HEK293 (cell line): ENCODE measurements around the gene MAGI1.

Experiments used
- BCL11A ChIP-seq: fragments of 450-650 bp; formaldehyde crosslinking; IDR thresholded peaks from 2 replicates; pipeline ENCODE4 v1.5.1; 2016; ENCODE audit warnings: low read depth, missing biosample characterization, missing genetic modification characterization
- KLF16 ChIP-seq: fragments of 450-650 bp; formaldehyde crosslinking; IDR thresholded peaks from 2 replicates; pipeline ENCODE4 v1.5.1; 2017; ENCODE audit warnings: missing biosample characterization, missing genetic modification characterization
- ZBTB8A ChIP-seq: fragments of 450-650 bp; formaldehyde crosslinking; IDR thresholded peaks from 2 replicates; pipeline ENCODE4 v1.5.1; 2016; ENCODE audit warnings: missing biosample characterization, missing genetic modification characterization
- ZEB2 ChIP-seq: fragments of 450-650 bp; formaldehyde crosslinking; IDR thresholded peaks from 2 replicates; pipeline ENCODE4 v1.5.1; 2016; ENCODE audit warnings: missing biosample characterization, missing genetic modification characterization
- ZFP3 ChIP-seq: fragments of 450-650 bp; formaldehyde crosslinking; IDR thresholded peaks from 2 replicates; pipeline ENCODE4 v1.5.1; 2016; ENCODE audit warnings: low read depth, missing biosample characterization, missing genetic modification characterization
- ZNF24 ChIP-seq: fragments of 450-650 bp; formaldehyde crosslinking; IDR thresholded peaks from 2 replicates; pipeline ENCODE4 v1.5.1; 2016; ENCODE audit warnings: missing biosample characterization, missing genetic modification characterization
- ZNF394 ChIP-seq: fragments of 450-650 bp; formaldehyde crosslinking; IDR thresholded peaks from 2 replicates; pipeline ENCODE4 v1.5.1; 2016; ENCODE audit warnings: missing biosample characterization, missing genetic modification characterization, mild to moderate bottlenecking, moderate library complexity, borderline replicate concordance
- ZNF555 ChIP-seq: fragments of 450-650 bp; formaldehyde crosslinking; conservative IDR thresholded peaks from 2 replicates; pipeline ENCODE4 v1.5.1; 2017; ENCODE audit warnings: missing biosample characterization, mild to moderate bottlenecking, missing genetic modification characterization, inconsistent platforms
- ZNF626 ChIP-seq: fragments of 450-650 bp; sonication (Bioruptor Pico); formaldehyde crosslinking; IDR thresholded peaks from 2 replicates; pipeline ENCODE4 v1.5.1; 2018; ENCODE audit warnings: missing biosample characterization, missing genetic modification characterization, inconsistent platforms
- ZNF792 ChIP-seq: fragments of 450-650 bp; formaldehyde crosslinking; IDR thresholded peaks from 2 replicates; pipeline ENCODE4 v1.5.1; 2016; ENCODE audit warnings: missing biosample characterization, missing genetic modification characterization
- TF ChIP-seq, protein P1 (sequence below): fragments of 450-650 bp; formaldehyde crosslinking; IDR thresholded peaks from 2 replicates; pipeline ENCODE4 v1.5.1; 2016; ENCODE audit warnings: missing biosample characterization, missing genetic modification characterization
- TF ChIP-seq, protein P2 (sequence below): fragments of 450-650 bp; formaldehyde crosslinking; IDR thresholded peaks from 2 replicates; pipeline ENCODE4 v1.5.1; 2016; ENCODE audit warnings: missing biosample characterization, missing genetic modification characterization
- TF ChIP-seq, protein P3 (sequence below): sonication (generic); formaldehyde crosslinking; IDR thresholded peaks from 2 replicates; pipeline ENCODE4 v1.8.1; 2022; ENCODE audit warnings: mild to moderate bottlenecking, moderate library complexity, missing genetic modification reagents

DNA sequence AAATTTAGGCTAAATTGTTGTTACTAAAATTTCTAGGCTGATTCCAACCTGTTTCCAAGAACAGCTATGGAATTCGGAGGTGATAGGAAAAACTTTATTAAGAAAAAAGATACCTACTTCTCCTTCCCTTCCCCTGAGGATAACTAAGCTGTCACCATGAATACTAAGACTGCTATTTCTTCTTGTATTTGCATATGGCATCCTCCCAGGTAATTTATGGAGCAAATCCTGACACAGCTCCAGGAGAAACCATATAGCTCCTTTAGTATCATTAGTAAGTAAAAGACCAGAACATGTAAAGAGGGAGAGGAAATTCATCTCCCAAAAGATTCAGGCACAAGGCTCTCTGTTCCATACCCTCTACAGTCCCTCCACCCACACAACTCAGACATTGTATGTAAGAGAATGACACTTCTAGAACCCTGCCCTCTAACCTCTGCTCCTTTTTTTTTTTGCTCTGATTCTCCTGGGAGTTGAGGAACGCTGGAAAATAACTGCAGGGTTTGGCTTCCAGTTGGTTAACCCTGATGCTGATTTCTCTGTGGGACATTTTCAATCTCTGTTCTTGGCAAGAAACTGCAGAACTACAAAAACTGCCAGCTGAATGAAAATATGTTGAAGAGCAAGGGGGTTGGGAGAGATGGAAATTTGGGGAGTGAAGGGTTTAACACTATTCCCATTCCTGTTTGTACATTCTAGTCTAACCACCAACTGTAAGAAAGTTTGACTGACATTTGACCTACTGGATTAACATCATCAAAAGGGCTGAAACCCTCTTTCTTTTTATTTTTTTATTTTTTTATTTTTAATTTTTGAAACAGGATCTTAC is 14.2 kb upstream of the MAGI1 start:
- TF ChIP-seq, protein P1, sequence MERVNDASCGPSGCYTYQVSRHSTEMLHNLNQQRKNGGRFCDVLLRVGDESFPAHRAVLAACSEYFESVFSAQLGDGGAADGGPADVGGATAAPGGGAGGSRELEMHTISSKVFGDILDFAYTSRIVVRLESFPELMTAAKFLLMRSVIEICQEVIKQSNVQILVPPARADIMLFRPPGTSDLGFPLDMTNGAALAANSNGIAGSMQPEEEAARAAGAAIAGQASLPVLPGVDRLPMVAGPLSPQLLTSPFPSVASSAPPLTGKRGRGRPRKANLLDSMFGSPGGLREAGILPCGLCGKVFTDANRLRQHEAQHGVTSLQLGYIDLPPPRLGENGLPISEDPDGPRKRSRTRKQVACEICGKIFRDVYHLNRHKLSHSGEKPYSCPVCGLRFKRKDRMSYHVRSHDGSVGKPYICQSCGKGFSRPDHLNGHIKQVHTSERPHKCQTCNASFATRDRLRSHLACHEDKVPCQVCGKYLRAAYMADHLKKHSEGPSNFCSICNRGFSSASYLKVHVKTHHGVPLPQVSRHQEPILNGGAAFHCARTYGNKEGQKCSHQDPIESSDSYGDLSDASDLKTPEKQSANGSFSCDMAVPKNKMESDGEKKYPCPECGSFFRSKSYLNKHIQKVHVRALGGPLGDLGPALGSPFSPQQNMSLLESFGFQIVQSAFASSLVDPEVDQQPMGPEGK (tag by site-specific recombination) = no peak
- TF ChIP-seq BCL11A (tag by site-specific recombination) (no peak), ZNF394 (tag by site-specific recombination) (no peak), ZBTB8A (tag by site-specific recombination) (no peak), ZNF792 (tag by site-specific recombination) (no peak), KLF16 (tag by site-specific recombination) (no peak), ZNF24 (tag by site-specific recombination) (no peak), ZEB2 (tag by site-specific recombination) (no peak), ZFP3 (tag by site-specific recombination) (no peak), ZNF626 (tag by site-specific recombination) (no peak), ZNF555 (tag by site-specific recombination) (no peak)
- TF ChIP-seq, protein P2, sequence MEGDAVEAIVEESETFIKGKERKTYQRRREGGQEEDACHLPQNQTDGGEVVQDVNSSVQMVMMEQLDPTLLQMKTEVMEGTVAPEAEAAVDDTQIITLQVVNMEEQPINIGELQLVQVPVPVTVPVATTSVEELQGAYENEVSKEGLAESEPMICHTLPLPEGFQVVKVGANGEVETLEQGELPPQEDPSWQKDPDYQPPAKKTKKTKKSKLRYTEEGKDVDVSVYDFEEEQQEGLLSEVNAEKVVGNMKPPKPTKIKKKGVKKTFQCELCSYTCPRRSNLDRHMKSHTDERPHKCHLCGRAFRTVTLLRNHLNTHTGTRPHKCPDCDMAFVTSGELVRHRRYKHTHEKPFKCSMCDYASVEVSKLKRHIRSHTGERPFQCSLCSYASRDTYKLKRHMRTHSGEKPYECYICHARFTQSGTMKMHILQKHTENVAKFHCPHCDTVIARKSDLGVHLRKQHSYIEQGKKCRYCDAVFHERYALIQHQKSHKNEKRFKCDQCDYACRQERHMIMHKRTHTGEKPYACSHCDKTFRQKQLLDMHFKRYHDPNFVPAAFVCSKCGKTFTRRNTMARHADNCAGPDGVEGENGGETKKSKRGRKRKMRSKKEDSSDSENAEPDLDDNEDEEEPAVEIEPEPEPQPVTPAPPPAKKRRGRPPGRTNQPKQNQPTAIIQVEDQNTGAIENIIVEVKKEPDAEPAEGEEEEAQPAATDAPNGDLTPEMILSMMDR = no peak
- TF ChIP-seq, protein P3, sequence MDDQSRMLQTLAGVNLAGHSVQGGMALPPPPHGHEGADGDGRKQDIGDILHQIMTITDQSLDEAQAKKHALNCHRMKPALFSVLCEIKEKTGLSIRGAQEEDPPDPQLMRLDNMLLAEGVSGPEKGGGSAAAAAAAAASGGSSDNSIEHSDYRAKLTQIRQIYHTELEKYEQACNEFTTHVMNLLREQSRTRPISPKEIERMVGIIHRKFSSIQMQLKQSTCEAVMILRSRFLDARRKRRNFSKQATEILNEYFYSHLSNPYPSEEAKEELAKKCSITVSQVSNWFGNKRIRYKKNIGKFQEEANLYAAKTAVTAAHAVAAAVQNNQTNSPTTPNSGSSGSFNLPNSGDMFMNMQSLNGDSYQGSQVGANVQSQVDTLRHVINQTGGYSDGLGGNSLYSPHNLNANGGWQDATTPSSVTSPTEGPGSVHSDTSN = no peak
